Measurements from ENCODE around the gene SLC36A2.

DNA sequence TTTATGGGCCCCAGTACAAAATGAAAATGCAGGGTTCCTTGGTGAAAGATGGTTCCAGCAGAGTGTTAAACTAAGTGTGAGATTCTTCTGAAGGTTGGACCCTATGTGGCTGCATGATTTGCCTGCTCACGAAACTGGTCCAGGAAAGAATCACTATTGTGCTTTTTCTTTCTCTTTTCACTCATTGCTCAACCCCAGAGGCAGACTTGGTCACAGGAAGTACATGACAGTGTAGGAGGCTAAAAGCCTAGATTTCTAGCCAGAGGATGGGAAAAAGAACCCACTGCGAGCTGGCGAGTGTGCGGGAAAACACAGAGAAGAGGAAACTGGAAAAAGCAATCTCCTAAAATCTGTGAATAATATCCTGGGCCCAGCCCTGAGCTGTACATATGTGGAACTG lies 18.6 kb downstream of the SLC36A2 start:
- TF ChIP-seq POLR2A (IDR thresholded peaks at IDR 0.05; ENCODE audit: low read depth, low read length) = no peak
- no peak for TF ChIP-seq POU2F2 (IDR thresholded peaks at IDR 0.05; ENCODE audit: low read depth, low read length)
